ENCODE data around the gene NUP98. TPM values are rescaled to one million over a fixed set of nuclear protein-coding genes. Genes with fewer than 3 reads are reported as not detected.
"Not testable (repeated sequence)": the region's sequence is repeated elsewhere in the genome, so short reads cannot be mapped to it uniquely, and the experiment has no call there.

Gene NUP98
- total and polyA plus RNA-seq, 8 donors = 12.2 to 38.0 (median 26.1) TPM

GRCh38 chr11:3820971-3821370, 23.6 kb upstream of the NUP98 start:
- no peak for DNase-seq
- no peak for FAIRE-seq
- Histone ChIP-seq H3K4me1 (no peaks in the 10 kb centered on the region), H3K27me3 (no peaks in the 10 kb centered on the region), H3K9me3 (no peaks in the 10 kb centered on the region), H3K4me3 (no peak overlapping the region), H3K36me3 (no peaks in the 10 kb centered on the region), H3K27ac (no peak overlapping the region)
- TF ChIP-seq, protein P1, sequence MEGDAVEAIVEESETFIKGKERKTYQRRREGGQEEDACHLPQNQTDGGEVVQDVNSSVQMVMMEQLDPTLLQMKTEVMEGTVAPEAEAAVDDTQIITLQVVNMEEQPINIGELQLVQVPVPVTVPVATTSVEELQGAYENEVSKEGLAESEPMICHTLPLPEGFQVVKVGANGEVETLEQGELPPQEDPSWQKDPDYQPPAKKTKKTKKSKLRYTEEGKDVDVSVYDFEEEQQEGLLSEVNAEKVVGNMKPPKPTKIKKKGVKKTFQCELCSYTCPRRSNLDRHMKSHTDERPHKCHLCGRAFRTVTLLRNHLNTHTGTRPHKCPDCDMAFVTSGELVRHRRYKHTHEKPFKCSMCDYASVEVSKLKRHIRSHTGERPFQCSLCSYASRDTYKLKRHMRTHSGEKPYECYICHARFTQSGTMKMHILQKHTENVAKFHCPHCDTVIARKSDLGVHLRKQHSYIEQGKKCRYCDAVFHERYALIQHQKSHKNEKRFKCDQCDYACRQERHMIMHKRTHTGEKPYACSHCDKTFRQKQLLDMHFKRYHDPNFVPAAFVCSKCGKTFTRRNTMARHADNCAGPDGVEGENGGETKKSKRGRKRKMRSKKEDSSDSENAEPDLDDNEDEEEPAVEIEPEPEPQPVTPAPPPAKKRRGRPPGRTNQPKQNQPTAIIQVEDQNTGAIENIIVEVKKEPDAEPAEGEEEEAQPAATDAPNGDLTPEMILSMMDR (IDR thresholded peaks at IDR 0.05) = no peak
- no peak for ATAC-seq
- intact Hi-C loops (cut with DNase I) = no loop called here
- WGBS, 2 donors = 94 to 98% methylated on average over 2 of the region's 2 CpGs

DNA sequence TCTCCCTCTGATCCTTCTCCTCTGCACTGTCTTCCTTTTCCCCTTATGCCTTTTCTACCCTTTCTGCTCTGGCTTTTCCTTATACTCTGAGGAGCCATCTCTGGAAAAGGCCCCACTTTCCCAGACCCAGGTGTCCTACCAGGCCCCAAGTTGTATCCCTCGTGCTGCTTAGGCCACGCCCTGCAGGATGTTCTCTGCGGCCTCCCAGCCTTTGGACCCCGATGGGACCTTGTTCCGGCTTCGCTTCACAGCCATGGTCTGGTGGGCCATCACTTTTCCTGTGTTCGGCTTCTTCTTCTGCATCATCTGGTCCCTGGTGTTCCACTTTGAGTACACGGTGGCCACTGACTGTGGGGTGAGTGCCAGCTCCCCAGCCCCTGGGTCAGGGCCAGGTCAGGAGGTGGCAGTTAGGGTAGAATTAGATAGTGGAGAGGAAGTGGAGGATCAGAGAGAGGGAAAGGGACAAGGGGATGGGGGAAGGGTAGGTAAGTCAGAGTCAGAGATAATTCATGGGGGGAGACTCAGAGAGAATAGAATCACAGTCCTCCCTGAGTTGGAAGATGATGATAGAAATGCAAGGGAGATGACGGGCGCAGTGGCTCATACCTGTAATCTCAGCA, 19.9 kb upstream of the NUP98 start:
- Histone ChIP-seq H3K36me3 (no peaks in the 10 kb centered on the region), H3K4me1 (no peaks in the 10 kb centered on the region), H3K27ac (no peak overlapping the region), H3K4me3 (no peak overlapping the region), H3K27me3 (no peaks in the 10 kb centered on the region), H3K9me3 (no peaks in the 10 kb centered on the region)
- TF ChIP-seq, protein P1 (IDR thresholded peaks at IDR 0.05) = no peak
- WGBS, 2 donors = 87 to 89% methylated on average over 10 of the region's 10 CpGs
- ATAC-seq (no peak), FAIRE-seq (no peak), DNase-seq (no peak)
- intact Hi-C loops (cut with DNase I) = no loop called here

GRCh38 chr11:3816673-3817072, 19.3 kb upstream of the NUP98 start:
- Histone ChIP-seq H3K4me3 (no peak overlapping the region), H3K4me1 (no peaks in the 10 kb centered on the region), H3K36me3 (no peaks in the 10 kb centered on the region), H3K9me3 (no peaks in the 10 kb centered on the region), H3K27me3 (no peaks in the 10 kb centered on the region), H3K27ac (no peak overlapping the region)
- intact Hi-C loops (cut with DNase I) = no loop called here
- 70 to 75% methylated on average over 2 of the region's 2 CpGs for WGBS, 2 donors
- DNase-seq (no peak), FAIRE-seq (no peak), ATAC-seq (no peak)
- TF ChIP-seq, protein P1 (IDR thresholded peaks at IDR 0.05) = no peak

- no peaks in the 10 kb centered on the region for H3K36me3 ChIP-seq
- ATAC-seq (no peak), DNase-seq (no peak), FAIRE-seq (no peak)
- intact Hi-C loops (cut with DNase I) = no loop called here
- H3K27me3 ChIP-seq = no peaks in the 10 kb centered on the region
- H3K4me1 ChIP-seq = no peaks in the 10 kb centered on the region
- no peak overlapping the region for H3K27ac ChIP-seq
- 86 to 96% methylated on average over 4 of the region's 4 CpGs for WGBS, 2 donors
- no peak overlapping the region for H3K4me3 ChIP-seq
- H3K9me3 ChIP-seq = no peaks in the 10 kb centered on the region
- TF ChIP-seq, protein P1 (IDR thresholded peaks at IDR 0.05) = no peak
Observed at GRCh38 chr11:3815845-3816244, 18.5 kb upstream of the NUP98 start.

DNA sequence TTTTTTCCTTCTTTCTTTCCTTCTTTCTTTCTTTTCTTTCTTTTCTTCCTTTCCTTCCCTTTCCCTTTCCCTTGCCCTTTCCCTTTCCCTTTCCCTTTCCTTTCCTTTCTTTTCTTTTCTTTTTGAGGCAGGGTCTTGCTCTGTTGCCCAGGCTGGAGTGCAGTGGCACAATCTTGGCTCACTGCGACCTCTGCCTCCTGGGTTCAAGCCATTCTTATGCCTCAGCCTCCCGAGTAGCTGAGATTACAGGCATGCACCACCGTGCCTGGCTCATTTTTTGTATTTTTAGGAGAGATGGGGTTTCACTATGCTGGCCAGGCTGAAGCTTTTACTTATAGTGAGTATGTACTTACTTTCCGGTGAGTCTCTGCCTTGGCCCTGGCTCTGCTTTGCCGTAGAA, 17.5 kb upstream of the NUP98 start:
- intact Hi-C loops (cut with DNase I); ATAC-seq; H3K4me3 ChIP-seq; FAIRE-seq; H3K36me3 ChIP-seq; H3K4me1 ChIP-seq; H3K27ac ChIP-seq; H3K27me3 ChIP-seq; H3K9me3 ChIP-seq; DNase-seq: not testable (repeated sequence)
- 96 to 97% methylated on average over 5 of the region's 5 CpGs for WGBS, 2 donors
